Body of pancreas (tissue), 4 donors: Measurements from ENCODE around the gene GPAM. TPM values are rescaled to one million over a fixed set of nuclear protein-coding genes. Genes with fewer than 3 reads are reported as not detected.
A peak's percentile ranks its signal among the peaks of the same experiment; 100 is the strongest.

Experiments used
- ATAC-seq: fragments of 150-250 bp; one replicate; pipeline ENCODE4 v1.9.1; 2016
- DNase-seq, 4 donors: peaks; one replicate each; pipeline ENCODE4 v3.0.0-alpha.2; 2019
- H3K27ac ChIP-seq, 4 donors: fragments of 200-600 bp; sonication (generic); 1 replicate in 3 of 4; 2 replicates in 1 of 4; pipeline versions ENCODE4 v1.5.1 to v1.6.1; 2016 to 2019; ENCODE audit warnings: mild to moderate bottlenecking in 1 of 4, mixed read lengths in 1 of 4, moderate library complexity in 1 of 4
- H3K27me3 ChIP-seq, 2 donors: fragments of 200-600 bp; sonication (generic); one replicate each; pipeline ENCODE4 v1.6.0; 2016; ENCODE audit warnings: mild to moderate bottlenecking in 1 of 2
- H3K36me3 ChIP-seq, 2 donors: fragments of 200-600 bp; sonication (generic); replicated peaks in 1 of 2; 2 replicates each; pipeline ENCODE4 v1.5.1; 2016; ENCODE audit warnings: low read depth in 2 of 2; ENCODE audit not compliant: insufficient read depth in 1 of 2
- H3K4me1 ChIP-seq: fragments of 200-600 bp; sonication (generic); one replicate; pipeline ENCODE4 v1.6.0; 2016
- H3K4me3 ChIP-seq, 2 donors: fragments of 200-600 bp; sonication (generic); 1 replicate in 1 of 2; 2 replicates in 1 of 2; pipeline ENCODE4 v1.5.1; 2016 to 2019
- H3K9me3 ChIP-seq, 3 donors: fragments of 200-600 bp; sonication (generic); 1 replicate in 2 of 3; 2 replicates in 1 of 3; pipeline ENCODE4 v1.5.1; 2016
- POLR2A ChIP-seq, 3 donors: fragments of 450-650 bp; IDR thresholded peaks; one replicate each; pipeline ENCODE4 v1.6.1; 2016; ENCODE audit warnings: antibody characterized with exemption in 3 of 3, mild to moderate bottlenecking in 2 of 3
- WGBS, 2 donors: methylation state at CpG; one replicate each; pipeline ENCODE4 v1.1.5; 2017; 5-methylcytosine and 5-hydroxymethylcytosine counted together
- intact Hi-C: fragments of 100-400 bp; cut with DNase I; formaldehyde crosslinking; loops from one replicate; pipeline ENCODE4 v1.15.1; 2023
- total RNA-seq, 2 donors: library from RNA; depleted of rRNA; stranded (reverse); fragments of >200 nt; gene quantifications; one replicate each; pipeline ENCODE4 v1.1.0, GENCODE V29; 2016
- TF ChIP-seq, protein P1 (sequence below), 7 experiments: fragments of 450-650 bp in 4 of 7; fragments of 200-600 bp in 3 of 7; sonication (generic) in 3 of 7; IDR thresholded peaks; one replicate each; pipeline ENCODE4 v1.5.1; 2016 to 2019; ENCODE audit warnings: antibody characterized with exemption in 7 of 7

Gene GPAM
- total RNA-seq, 2 donors from 2014 or later: 9.1 to 66.9 TPM

DNA sequence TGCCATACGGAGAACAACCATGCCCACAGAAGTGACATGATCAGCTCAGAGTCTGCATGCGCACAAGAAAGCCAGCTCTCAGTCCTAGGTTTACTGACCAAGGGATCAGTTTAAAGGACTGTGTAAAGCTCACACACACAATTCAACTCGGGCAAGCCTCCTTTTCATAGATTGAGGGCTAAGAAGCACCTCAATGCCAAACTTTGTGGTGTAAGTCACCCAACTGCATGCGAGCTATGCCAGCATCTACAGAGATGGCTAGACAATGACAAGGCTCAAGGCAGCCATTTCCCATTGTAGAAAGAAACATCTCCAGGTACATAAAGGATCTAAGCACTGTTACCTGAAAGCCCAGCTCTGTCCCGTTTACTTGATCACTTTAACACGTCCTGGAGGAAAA lies 36.8 kb downstream of the GPAM start:
- no peak overlapping the region for H3K27ac ChIP-seq
- no peaks in the 10 kb centered on the region for H3K9me3 ChIP-seq
- intact Hi-C loops: no loop called here
- no peak overlapping the region for H3K4me3 ChIP-seq
- DNase-seq (no peak), ATAC-seq (no peak)
- WGBS, 2 donors: 79 to 93% methylated on average over 6 of the region's 6 CpGs
- H3K36me3 ChIP-seq: no peaks in the 10 kb centered on the region
- H3K4me1 ChIP-seq: no peaks in the 10 kb centered on the region
- TF ChIP-seq, protein P1, sequence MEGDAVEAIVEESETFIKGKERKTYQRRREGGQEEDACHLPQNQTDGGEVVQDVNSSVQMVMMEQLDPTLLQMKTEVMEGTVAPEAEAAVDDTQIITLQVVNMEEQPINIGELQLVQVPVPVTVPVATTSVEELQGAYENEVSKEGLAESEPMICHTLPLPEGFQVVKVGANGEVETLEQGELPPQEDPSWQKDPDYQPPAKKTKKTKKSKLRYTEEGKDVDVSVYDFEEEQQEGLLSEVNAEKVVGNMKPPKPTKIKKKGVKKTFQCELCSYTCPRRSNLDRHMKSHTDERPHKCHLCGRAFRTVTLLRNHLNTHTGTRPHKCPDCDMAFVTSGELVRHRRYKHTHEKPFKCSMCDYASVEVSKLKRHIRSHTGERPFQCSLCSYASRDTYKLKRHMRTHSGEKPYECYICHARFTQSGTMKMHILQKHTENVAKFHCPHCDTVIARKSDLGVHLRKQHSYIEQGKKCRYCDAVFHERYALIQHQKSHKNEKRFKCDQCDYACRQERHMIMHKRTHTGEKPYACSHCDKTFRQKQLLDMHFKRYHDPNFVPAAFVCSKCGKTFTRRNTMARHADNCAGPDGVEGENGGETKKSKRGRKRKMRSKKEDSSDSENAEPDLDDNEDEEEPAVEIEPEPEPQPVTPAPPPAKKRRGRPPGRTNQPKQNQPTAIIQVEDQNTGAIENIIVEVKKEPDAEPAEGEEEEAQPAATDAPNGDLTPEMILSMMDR (IDR thresholded peaks at IDR 0.05): no peak
- TF ChIP-seq POLR2A (IDR thresholded peaks at IDR 0.05): no peak
- no peaks in the 10 kb centered on the region for H3K27me3 ChIP-seq

DNA sequence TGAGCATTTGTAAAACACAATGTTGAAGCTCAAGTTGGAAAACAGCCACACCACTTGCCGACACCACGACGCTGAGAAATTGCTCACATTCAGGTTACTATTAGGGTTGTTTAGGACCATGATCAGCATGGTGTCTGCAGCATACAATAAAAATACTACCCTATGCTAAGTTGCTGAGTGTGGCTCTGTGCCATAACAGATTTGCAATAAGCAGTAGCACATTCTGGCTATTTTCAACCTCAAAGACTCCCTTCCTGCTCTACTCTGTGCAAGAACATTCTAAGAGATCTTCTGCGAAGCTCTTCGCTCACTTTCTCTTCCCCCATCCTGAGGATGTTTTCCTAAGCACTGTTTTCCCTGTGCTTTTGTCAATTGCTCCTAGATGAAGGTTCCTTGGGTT lies 38.3 kb downstream of the GPAM start:
- TF ChIP-seq POLR2A (IDR thresholded peaks at IDR 0.05): no peak
- TF ChIP-seq, protein P1 (IDR thresholded peaks at IDR 0.05): no peak
- 86 to 95% methylated on average over 5 of the region's 5 CpGs for WGBS, 2 donors
- no peak overlapping the region for H3K4me3 ChIP-seq
- H3K9me3 ChIP-seq: no peaks in the 10 kb centered on the region
- H3K27me3 ChIP-seq: no peaks in the 10 kb centered on the region
- no peaks in the 10 kb centered on the region for H3K36me3 ChIP-seq
- no peaks in the 10 kb centered on the region for H3K4me1 ChIP-seq
- no peak overlapping the region for H3K27ac ChIP-seq
- intact Hi-C loops: no loop called here
- ATAC-seq: no peak
- no peak for DNase-seq

DNA sequence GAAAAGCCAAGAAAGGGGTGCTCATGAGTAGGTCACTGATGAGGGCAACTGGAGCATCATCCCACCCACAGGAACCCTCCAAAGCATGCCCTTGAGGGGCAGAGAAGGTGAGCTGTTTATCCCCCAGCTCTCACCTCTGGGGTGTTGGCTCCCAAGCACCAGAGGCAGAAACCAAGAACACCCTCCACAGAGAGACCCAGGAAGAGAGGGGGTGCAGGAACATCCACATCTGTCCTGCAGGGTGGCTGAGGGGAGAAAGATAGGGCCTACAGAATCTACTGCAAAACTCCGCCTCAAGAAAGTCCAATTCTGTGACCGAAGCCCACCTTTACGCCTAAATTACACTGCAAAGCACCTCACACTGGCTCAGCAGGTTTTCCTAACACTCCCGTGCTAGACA lies 40.1 kb downstream of the GPAM start:
- intact Hi-C loops: no loop called here
- no peak for ATAC-seq
- 79 to 83% methylated on average over 4 of the region's 4 CpGs for WGBS, 2 donors

DNA sequence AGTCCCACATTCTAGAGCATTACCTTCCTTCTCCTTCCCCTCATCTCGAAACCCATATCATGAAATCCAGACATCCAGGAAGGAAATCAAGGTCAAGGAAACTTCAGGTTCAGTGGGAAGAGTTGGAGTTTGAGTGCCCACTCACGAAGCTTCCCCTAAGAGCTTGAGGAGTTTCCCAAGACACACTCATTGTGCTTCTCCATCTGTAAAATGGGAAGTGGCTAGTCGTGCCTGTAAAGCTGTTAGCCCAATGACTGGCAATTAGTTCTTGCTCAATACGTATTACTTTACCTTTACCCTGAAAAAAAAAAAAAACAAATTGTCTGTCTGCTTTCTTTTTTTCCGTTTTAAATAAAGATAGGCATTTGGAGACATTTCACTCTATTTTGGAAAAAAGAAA lies 42.3 kb downstream of the GPAM start:
- ATAC-seq: no peak
- Histone ChIP-seq H3K9me3 (no peaks in the 10 kb centered on the region), H3K4me3 (no peak overlapping the region), H3K4me1 (no peaks in the 10 kb centered on the region), H3K27me3 (no peaks in the 10 kb centered on the region), H3K27ac (no peak overlapping the region), H3K36me3 (no peaks in the 10 kb centered on the region)
- WGBS, 2 donors: 44 to 72% methylated on average over 5 of the region's 5 CpGs
- no peak for TF ChIP-seq POLR2A (IDR thresholded peaks at IDR 0.05)
- TF ChIP-seq, protein P1 (IDR thresholded peaks at IDR 0.05): no peak
- intact Hi-C loops: no loop called here
- no peak for DNase-seq

More for the DNA sequence above, 40.1 kb downstream of the GPAM start:
- Histone ChIP-seq H3K27ac (no peak overlapping the region), H3K4me3 (no peak overlapping the region), H3K9me3 (no peaks in the 10 kb centered on the region), H3K4me1 (no peaks in the 10 kb centered on the region), H3K36me3 (no peaks in the 10 kb centered on the region), H3K27me3 (no peaks in the 10 kb centered on the region)
- TF ChIP-seq, protein P1 (IDR thresholded peaks at IDR 0.05): no peak
- TF ChIP-seq POLR2A (IDR thresholded peaks at IDR 0.05): no peak
- DNase-seq: no peak

DNA sequence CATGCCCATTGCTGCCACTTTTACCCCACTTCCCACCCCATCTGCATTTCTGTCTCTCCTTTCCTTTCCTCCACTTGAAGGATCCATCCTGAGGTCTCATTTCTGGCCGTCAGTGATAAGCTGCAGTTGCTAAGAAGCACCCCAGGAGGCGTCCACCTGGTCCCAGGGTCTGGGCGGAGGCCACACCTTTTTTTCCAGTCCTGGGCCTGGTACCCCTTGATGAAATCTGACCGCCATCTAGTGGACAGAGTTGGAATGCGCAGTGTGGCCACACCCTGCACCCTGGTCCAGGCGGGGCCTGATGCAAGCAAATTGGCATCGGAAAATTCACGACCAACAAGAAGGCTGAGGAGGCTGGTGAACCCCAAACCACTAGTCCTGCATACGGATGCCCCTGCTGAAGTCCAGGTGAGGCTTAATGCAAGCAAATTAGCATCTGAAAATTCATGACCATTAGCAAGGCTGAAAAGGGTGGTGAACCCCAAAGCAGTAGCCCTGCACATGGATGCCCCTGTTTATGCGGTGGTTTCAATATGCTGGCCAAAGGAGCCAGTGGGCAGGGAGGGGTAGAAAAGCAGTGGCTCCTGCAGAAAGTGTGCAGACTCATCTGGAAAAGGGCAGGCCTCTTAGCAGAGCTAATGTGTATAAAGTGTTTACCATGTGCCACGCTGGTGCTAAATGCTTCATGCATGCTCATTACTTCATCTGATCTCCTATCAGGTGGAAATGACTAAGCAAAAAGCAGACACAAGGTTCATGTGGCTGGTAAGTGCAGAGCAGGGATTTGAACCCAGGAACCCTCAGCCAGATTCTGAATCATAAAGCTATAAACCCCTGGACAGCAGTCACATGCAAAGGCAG lies 43.2 kb downstream of the GPAM start:
- H3K4me3 ChIP-seq: no peak overlapping the region
- peak; percentile 62 for ATAC-seq
- H3K9me3 ChIP-seq: no peaks in the 10 kb centered on the region
- intact Hi-C loops: no loop called here
- no peaks in the 10 kb centered on the region for H3K36me3 ChIP-seq
- no peak overlapping the region for H3K27ac ChIP-seq
- peak; percentile 61 to 69 (median 66) for DNase-seq
- no peaks in the 10 kb centered on the region for H3K27me3 ChIP-seq
- WGBS, 2 donors: 17 to 49% methylated on average over 11 of the region's 11 CpGs
- no peaks in the 10 kb centered on the region for H3K4me1 ChIP-seq
- TF ChIP-seq, protein P1 (IDR thresholded peaks at IDR 0.05): peak; percentile 28 to 76 (median 58)
- no peak for TF ChIP-seq POLR2A (IDR thresholded peaks at IDR 0.05)
